ENCODE data around the gene SIX2.

The SIX2 gene

GRCh38 chr2:45005261-45006002 lies 3.8 kb downstream of the SIX2 start:
- no peak overlapping the region for H3K9ac ChIP-seq (ENCODE audit: low read length)
- H3K4me1 ChIP-seq (ENCODE audit: control insufficient read depth, insufficient read depth, low read length) = peaks cover 12% of the 10 kb centered on the region
- H3K27me3 ChIP-seq (ENCODE audit: control insufficient read depth, insufficient read depth, low read length) = peaks cover 62% of the 10 kb centered on the region
- H3K4me3 ChIP-seq (ENCODE audit: low read length) = no peak overlapping the region
- H3K27ac ChIP-seq (ENCODE audit: low read depth, low read length) = no peak overlapping the region
- H3K36me3 ChIP-seq (ENCODE audit: control insufficient read depth, insufficient read depth, low read length) = no peaks in the 10 kb centered on the region

- H3K4me3 ChIP-seq (ENCODE audit: low read length) = peak overlapping the region; percentile 2
- peaks cover 4% of the 10 kb centered on the region for H3K4me1 ChIP-seq (ENCODE audit: control insufficient read depth, insufficient read depth, low read length)
- H3K9ac ChIP-seq (ENCODE audit: low read length) = no peak overlapping the region
- H3K27me3 ChIP-seq (ENCODE audit: control insufficient read depth, insufficient read depth, low read length) = peaks cover 59% of the 10 kb centered on the region
- H3K27ac ChIP-seq (ENCODE audit: low read depth, low read length) = no peak overlapping the region
- no peaks in the 10 kb centered on the region for H3K36me3 ChIP-seq (ENCODE audit: control insufficient read depth, insufficient read depth, low read length)
Observed at GRCh38 chr2:45004562-45005191, 4.6 kb downstream of the SIX2 start.

GRCh38 chr2:45003579-45004551 lies 5.4 kb downstream of the SIX2 start:
- H3K4me1 ChIP-seq (ENCODE audit: control insufficient read depth, insufficient read depth, low read length) = peaks cover 3% of the 10 kb centered on the region
- H3K27me3 ChIP-seq (ENCODE audit: control insufficient read depth, insufficient read depth, low read length) = peaks cover 59% of the 10 kb centered on the region
- H3K4me3 ChIP-seq (ENCODE audit: low read length) = peak overlapping the region; percentile 2

GRCh38 chr2:45002686-45003085 lies 6.6 kb downstream of the SIX2 start:
- H3K4me3 ChIP-seq (ENCODE audit: low read length) = no peak overlapping the region

More at GRCh38 chr2:45003579-45004551, 5.4 kb downstream of the SIX2 start:
- Histone ChIP-seq H3K9ac (ENCODE audit: low read length) (no peak overlapping the region), H3K36me3 (ENCODE audit: control insufficient read depth, insufficient read depth, low read length) (no peaks in the 10 kb centered on the region), H3K27ac (ENCODE audit: low read depth, low read length) (no peak overlapping the region)

GRCh38 chr2:45001869-45002385 lies 7.3 kb downstream of the SIX2 start:
- Histone ChIP-seq H3K27me3 (ENCODE audit: control insufficient read depth, insufficient read depth, low read length) (peaks cover 59% of the 10 kb centered on the region), H3K36me3 (ENCODE audit: control insufficient read depth, insufficient read depth, low read length) (no peaks in the 10 kb centered on the region), H3K9ac (ENCODE audit: low read length) (no peak overlapping the region), H3K4me1 (ENCODE audit: control insufficient read depth, insufficient read depth, low read length) (peaks cover 2% of the 10 kb centered on the region), H3K4me3 (ENCODE audit: low read length) (no peak overlapping the region), H3K27ac (ENCODE audit: low read depth, low read length) (no peak overlapping the region)

More at GRCh38 chr2:45002686-45003085, 6.6 kb downstream of the SIX2 start:
- Histone ChIP-seq H3K27me3 (ENCODE audit: control insufficient read depth, insufficient read depth, low read length) (peaks cover 61% of the 10 kb centered on the region), H3K4me1 (ENCODE audit: control insufficient read depth, insufficient read depth, low read length) (peaks cover 2% of the 10 kb centered on the region), H3K9ac (ENCODE audit: low read length) (no peak overlapping the region), H3K27ac (ENCODE audit: low read depth, low read length) (no peak overlapping the region), H3K36me3 (ENCODE audit: control insufficient read depth, insufficient read depth, low read length) (no peaks in the 10 kb centered on the region)

GRCh38 chr2:45000921-45001868 lies 8.1 kb downstream of the SIX2 start:
- Histone ChIP-seq H3K27ac (ENCODE audit: low read depth, low read length) (no peak overlapping the region), H3K36me3 (ENCODE audit: control insufficient read depth, insufficient read depth, low read length) (no peaks in the 10 kb centered on the region), H3K4me1 (ENCODE audit: control insufficient read depth, insufficient read depth, low read length) (peaks cover 2% of the 10 kb centered on the region), H3K27me3 (ENCODE audit: control insufficient read depth, insufficient read depth, low read length) (peaks cover 55% of the 10 kb centered on the region), H3K9ac (ENCODE audit: low read length) (no peak overlapping the region), H3K4me3 (ENCODE audit: low read length) (peak overlapping the region; percentile 45)

- Histone ChIP-seq H3K36me3 (ENCODE audit: control insufficient read depth, insufficient read depth, low read length) (no peaks in the 10 kb centered on the region), H3K4me1 (ENCODE audit: control insufficient read depth, insufficient read depth, low read length) (peaks cover 2% of the 10 kb centered on the region), H3K27me3 (ENCODE audit: control insufficient read depth, insufficient read depth, low read length) (peaks cover 49% of the 10 kb centered on the region), H3K9ac (ENCODE audit: low read length) (no peak overlapping the region), H3K4me3 (ENCODE audit: low read length) (no peak overlapping the region), H3K27ac (ENCODE audit: low read depth, low read length) (no peak overlapping the region)
Observed at GRCh38 chr2:45000341-45000901, 8.8 kb downstream of the SIX2 start.

- H3K4me1 ChIP-seq (ENCODE audit: control insufficient read depth, insufficient read depth, low read length) = no peaks in the 10 kb centered on the region
- H3K36me3 ChIP-seq (ENCODE audit: control insufficient read depth, insufficient read depth, low read length) = no peaks in the 10 kb centered on the region
- H3K4me3 ChIP-seq (ENCODE audit: low read length) = no peak overlapping the region
- peaks cover 44% of the 10 kb centered on the region for H3K27me3 ChIP-seq (ENCODE audit: control insufficient read depth, insufficient read depth, low read length)
- no peak overlapping the region for H3K9ac ChIP-seq (ENCODE audit: low read length)
- no peak overlapping the region for H3K27ac ChIP-seq (ENCODE audit: low read depth, low read length)
Observed at GRCh38 chr2:44999540-44999939, 9.7 kb downstream of the SIX2 start.

GRCh38 chr2:44997963-44998362 lies 11.3 kb downstream of the SIX2 start:
- Histone ChIP-seq H3K27me3 (ENCODE audit: control insufficient read depth, insufficient read depth, low read length) (peaks cover 33% of the 10 kb centered on the region), H3K9ac (ENCODE audit: low read length) (no peak overlapping the region), H3K27ac (ENCODE audit: low read depth, low read length) (no peak overlapping the region), H3K4me3 (ENCODE audit: low read length) (no peak overlapping the region), H3K36me3 (ENCODE audit: control insufficient read depth, insufficient read depth, low read length) (no peaks in the 10 kb centered on the region), H3K4me1 (ENCODE audit: control insufficient read depth, insufficient read depth, low read length) (no peaks in the 10 kb centered on the region)

GRCh38 chr2:44996356-44996755 lies 12.9 kb downstream of the SIX2 start:
- H3K27ac ChIP-seq (ENCODE audit: low read depth, low read length) = no peak overlapping the region
- no peaks in the 10 kb centered on the region for H3K4me1 ChIP-seq (ENCODE audit: control insufficient read depth, insufficient read depth, low read length)
- H3K36me3 ChIP-seq (ENCODE audit: control insufficient read depth, insufficient read depth, low read length) = no peaks in the 10 kb centered on the region
- no peak overlapping the region for H3K4me3 ChIP-seq (ENCODE audit: low read length)
- H3K9ac ChIP-seq (ENCODE audit: low read length) = no peak overlapping the region
- peaks cover 17% of the 10 kb centered on the region for H3K27me3 ChIP-seq (ENCODE audit: control insufficient read depth, insufficient read depth, low read length)

- Histone ChIP-seq H3K27me3 (ENCODE audit: control insufficient read depth, insufficient read depth, low read length) (peaks cover 10% of the 10 kb centered on the region), H3K4me3 (ENCODE audit: low read length) (no peak overlapping the region), H3K4me1 (ENCODE audit: control insufficient read depth, insufficient read depth, low read length) (no peaks in the 10 kb centered on the region), H3K36me3 (ENCODE audit: control insufficient read depth, insufficient read depth, low read length) (no peaks in the 10 kb centered on the region), H3K9ac (ENCODE audit: low read length) (no peak overlapping the region), H3K27ac (ENCODE audit: low read depth, low read length) (no peak overlapping the region)
Observed at GRCh38 chr2:44994377-44994776, 14.9 kb downstream of the SIX2 start.
